Gastrocnemius medialis (tissue), 4 donors: ENCODE results near the gene CLNS1A. TPM values are rescaled to one million over a fixed set of nuclear protein-coding genes. Genes with fewer than 3 reads are reported as not detected.

Experiments used
- ATAC-seq, 2 donors: fragments of 150-250 bp; one replicate each; pipeline ENCODE4 v1.9.1; 2016
- DNase-seq, 2 donors: peaks; one replicate each; pipeline ENCODE4 v3.0.0-alpha.2; 2019
- H3K27ac ChIP-seq, 4 donors: fragments of 200-600 bp; sonication (generic); 1 replicate in 1 of 4; 2 replicates in 3 of 4; pipeline ENCODE4 v1.5.1; 2016 to 2018; ENCODE audit warnings: mild to moderate bottlenecking in 2 of 4, moderate library complexity in 1 of 4
- H3K27me3 ChIP-seq, 3 donors: fragments of 200-600 bp; sonication (generic) in 2 of 3; 1 replicate in 1 of 3; 2 replicates in 2 of 3; pipeline versions ENCODE4 v1.5.1 to v1.6.0; 2016 to 2019; ENCODE audit warnings: mild to moderate bottlenecking in 1 of 3, moderate library complexity in 1 of 3
- H3K36me3 ChIP-seq, 2 donors: fragments of 200-600 bp; sonication (generic) in 1 of 2; one replicate each; pipeline ENCODE4 v1.5.1; 2017 to 2018
- H3K4me1 ChIP-seq, 2 donors: fragments of 200-600 bp; sonication (generic) in 1 of 2; one replicate each; pipeline ENCODE4 v1.5.1; 2016 to 2017; ENCODE audit warnings: mild to moderate bottlenecking in 2 of 2
- H3K4me3 ChIP-seq, 4 donors: fragments of 200-600 bp; sonication (generic) in 3 of 4; 1 replicate in 1 of 4; 2 replicates in 3 of 4; pipeline ENCODE4 v1.5.1; 2016 to 2019; ENCODE audit warnings: mild to moderate bottlenecking in 2 of 4
- H3K9me3 ChIP-seq, 3 donors: fragments of 200-600 bp; sonication (generic) in 2 of 3; 1 replicate in 1 of 3; 2 replicates in 2 of 3; pipeline ENCODE4 v1.5.1; 2016 to 2019
- POLR2A ChIP-seq, 2 donors: fragments of 450-650 bp; IDR thresholded peaks; one replicate each; pipeline ENCODE4 v1.6.1; 2017; ENCODE audit warnings: antibody characterized with exemption in 2 of 2, mild to moderate bottlenecking in 2 of 2, moderate library complexity in 2 of 2
- in situ Hi-C, 4 donors: fragments of 200-750 bp; cut with MboI; loops; one replicate each; pipeline versions ENCODE4 v1.15.0 to v1.8.0; 2017; ENCODE audit warnings: low sequenced_read_pairs in 4 of 4
- intact Hi-C: fragments of 100-400 bp; cut with DNase I; formaldehyde crosslinking; loops from one replicate; pipeline ENCODE4 v1.15.1; 2023; ENCODE audit warnings: low total_unique reads
- total RNA-seq, 4 donors: library from RNA; depleted of rRNA; stranded (reverse); fragments of >200 nt; gene quantifications; one replicate each; pipeline versions ENCODE4 v1.1.0 to v1.2.3, GENCODE V29; 2016
- TF ChIP-seq, protein P1 (sequence below), 5 experiments: fragments of 450-650 bp in 3 of 5; fragments of 200-600 bp in 2 of 5; sonication (generic) in 2 of 5; IDR thresholded peaks in 4 of 5; conservative IDR thresholded peaks in 1 of 5; 1 replicate in 4 of 5; 2 replicates in 1 of 5; pipeline ENCODE4 v1.5.1; 2016 to 2019; ENCODE audit warnings: antibody characterized with exemption in 5 of 5, mild to moderate bottlenecking in 3 of 5, moderate library complexity in 3 of 5

CLNS1A gene
- total RNA-seq: 10 to 100 TPM; 47.0 to 92.0 (median 81.3) TPM

- Histone ChIP-seq H3K36me3 (no peaks in the 10 kb centered on the region), H3K27ac (peak within 1 kb of the TSS; percentile 71 to 86 (median 82)), H3K4me3 (peak within 1 kb of the TSS; percentile 90 to 98 (median 93)), H3K4me1 (peaks cover 11 to 17% of the 10 kb centered on the region in 2 donors), H3K27me3 (peaks cover 0 to 4% (median 0%) of the 10 kb centered on the region in 3 donors), H3K9me3 (no peaks in the 10 kb centered on the region)
- peak; percentile 77 to 79 for DNase-seq
- TF ChIP-seq, protein P1, sequence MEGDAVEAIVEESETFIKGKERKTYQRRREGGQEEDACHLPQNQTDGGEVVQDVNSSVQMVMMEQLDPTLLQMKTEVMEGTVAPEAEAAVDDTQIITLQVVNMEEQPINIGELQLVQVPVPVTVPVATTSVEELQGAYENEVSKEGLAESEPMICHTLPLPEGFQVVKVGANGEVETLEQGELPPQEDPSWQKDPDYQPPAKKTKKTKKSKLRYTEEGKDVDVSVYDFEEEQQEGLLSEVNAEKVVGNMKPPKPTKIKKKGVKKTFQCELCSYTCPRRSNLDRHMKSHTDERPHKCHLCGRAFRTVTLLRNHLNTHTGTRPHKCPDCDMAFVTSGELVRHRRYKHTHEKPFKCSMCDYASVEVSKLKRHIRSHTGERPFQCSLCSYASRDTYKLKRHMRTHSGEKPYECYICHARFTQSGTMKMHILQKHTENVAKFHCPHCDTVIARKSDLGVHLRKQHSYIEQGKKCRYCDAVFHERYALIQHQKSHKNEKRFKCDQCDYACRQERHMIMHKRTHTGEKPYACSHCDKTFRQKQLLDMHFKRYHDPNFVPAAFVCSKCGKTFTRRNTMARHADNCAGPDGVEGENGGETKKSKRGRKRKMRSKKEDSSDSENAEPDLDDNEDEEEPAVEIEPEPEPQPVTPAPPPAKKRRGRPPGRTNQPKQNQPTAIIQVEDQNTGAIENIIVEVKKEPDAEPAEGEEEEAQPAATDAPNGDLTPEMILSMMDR (IDR thresholded peaks at IDR 0.05 in 4 of 5, conservative IDR thresholded peaks at IDR 0.05 in 1 of 5): no peak
- peak; percentile 47 to 59 for TF ChIP-seq POLR2A (IDR thresholded peaks at IDR 0.05)
- ATAC-seq: peak; percentile 97 to 99
- in situ Hi-C loops (no loop called here), intact Hi-C loops (loop anchor here (2.0 kb wide), 1 partner anchor 183 kb away; the partner anchor contains the start of genes AAMDC and RSF1)
Measured at GRCh38 chr11:77637345-77638165, at the start of gene CLNS1A. CLNS1A (minus strand) TSS chr11:77637794; CDS start chr11:77637714, 80 bp downstream.

- H3K27ac ChIP-seq: no peak overlapping the region
- ATAC-seq: no peak
- TF ChIP-seq, protein P1 (IDR thresholded peaks at IDR 0.05 in 4 of 5, conservative IDR thresholded peaks at IDR 0.05 in 1 of 5): no peak
- no peak for TF ChIP-seq POLR2A (IDR thresholded peaks at IDR 0.05)
- no peaks in the 10 kb centered on the region for H3K9me3 ChIP-seq
- intact Hi-C loops (no loop called here), in situ Hi-C loops (no loop called here)
- no peaks in the 10 kb centered on the region for H3K27me3 ChIP-seq
- H3K4me3 ChIP-seq: no peak overlapping the region
- H3K4me1 ChIP-seq: no peaks in the 10 kb centered on the region
- DNase-seq: no peak
- H3K36me3 ChIP-seq: peaks cover 3 to 65% of the 10 kb centered on the region in 2 donors
Measured at GRCh38 chr11:77687088-77687487, 49.5 kb upstream of the CLNS1A start.

- peaks cover 0 to 92% of the 10 kb centered on the region in 2 donors for H3K36me3 ChIP-seq
Measured at GRCh38 chr11:77677138-77677537, 39.5 kb upstream of the CLNS1A start.

GRCh38 chr11:77672264-77672663, 34.7 kb upstream of the CLNS1A start:
- ATAC-seq: peak in 1 of 2 donors; percentile 62
- Histone ChIP-seq H3K27ac (no peak overlapping the region), H3K36me3 (peaks cover 0 to 92% of the 10 kb centered on the region in 2 donors), H3K9me3 (no peaks in the 10 kb centered on the region), H3K4me3 (no peak overlapping the region), H3K27me3 (no peaks in the 10 kb centered on the region), H3K4me1 (peaks cover 0 to 5% of the 10 kb centered on the region in 2 donors)
- DNase-seq: peak in 1 of 2 donors; percentile 33
- intact Hi-C loops: no loop called here
- in situ Hi-C loops: no loop called here
- TF ChIP-seq, protein P1 (IDR thresholded peaks at IDR 0.05 in 4 of 5, conservative IDR thresholded peaks at IDR 0.05 in 1 of 5): no peak
- TF ChIP-seq POLR2A (IDR thresholded peaks at IDR 0.05): no peak

More at GRCh38 chr11:77677138-77677537, 39.5 kb upstream of the CLNS1A start:
- ATAC-seq: no peak
- Histone ChIP-seq H3K27ac (no peak overlapping the region), H3K9me3 (no peaks in the 10 kb centered on the region), H3K4me1 (no peaks in the 10 kb centered on the region), H3K4me3 (no peak overlapping the region), H3K27me3 (no peaks in the 10 kb centered on the region)
- intact Hi-C loops: no loop called here
- no peak for TF ChIP-seq POLR2A (IDR thresholded peaks at IDR 0.05)
- TF ChIP-seq, protein P1 (IDR thresholded peaks at IDR 0.05 in 4 of 5, conservative IDR thresholded peaks at IDR 0.05 in 1 of 5): no peak
- DNase-seq: no peak
- in situ Hi-C loops: no loop called here
